Fibroblast of pulmonary artery (primary cell): ENCODE results near the gene EDDM3A.

Experiments
- DNase-seq: peaks from one replicate; pipeline ENCODE4 v3.0.0-alpha.2; 2010; ENCODE audit warnings: low read depth
- H3K4me3 ChIP-seq: replicated peaks from 2 replicates; pipeline ENCODE4 v1.5.1; 2011; ENCODE audit warnings: low read depth, mild to moderate bottlenecking, control low read depth, low read length, moderate library complexity
- CTCF ChIP-seq: IDR thresholded peaks from 2 replicates; pipeline ENCODE4 v1.5.1; 2011; ENCODE audit warnings: mild to moderate bottlenecking, control low read depth, low read length, inconsistent platforms; ENCODE audit errors: missing control alignments

Gene EDDM3A

DNA sequence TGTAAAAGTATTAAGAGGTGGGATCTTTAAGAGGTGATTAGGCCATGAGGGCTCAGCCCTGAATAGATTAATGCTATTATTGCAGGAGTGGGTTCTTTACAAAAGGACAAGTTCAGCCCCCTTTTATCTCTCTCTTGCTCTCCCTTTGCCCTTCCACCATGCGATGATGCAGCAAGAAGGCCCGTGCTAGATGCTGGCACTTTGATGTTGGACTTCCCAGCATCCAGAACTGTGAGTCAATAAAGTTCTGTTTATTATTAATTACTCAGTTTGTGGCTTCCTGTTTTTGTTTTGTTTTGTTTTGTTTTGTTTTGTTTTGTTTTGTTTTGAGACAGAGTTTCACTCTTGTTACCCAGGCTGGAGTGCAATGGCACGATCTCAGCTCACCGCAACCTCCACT is 46.9 kb downstream of the EDDM3A start:
- DNase-seq: no peak
- TF ChIP-seq CTCF: no peak
- no peak overlapping the region for H3K4me3 ChIP-seq

DNA sequence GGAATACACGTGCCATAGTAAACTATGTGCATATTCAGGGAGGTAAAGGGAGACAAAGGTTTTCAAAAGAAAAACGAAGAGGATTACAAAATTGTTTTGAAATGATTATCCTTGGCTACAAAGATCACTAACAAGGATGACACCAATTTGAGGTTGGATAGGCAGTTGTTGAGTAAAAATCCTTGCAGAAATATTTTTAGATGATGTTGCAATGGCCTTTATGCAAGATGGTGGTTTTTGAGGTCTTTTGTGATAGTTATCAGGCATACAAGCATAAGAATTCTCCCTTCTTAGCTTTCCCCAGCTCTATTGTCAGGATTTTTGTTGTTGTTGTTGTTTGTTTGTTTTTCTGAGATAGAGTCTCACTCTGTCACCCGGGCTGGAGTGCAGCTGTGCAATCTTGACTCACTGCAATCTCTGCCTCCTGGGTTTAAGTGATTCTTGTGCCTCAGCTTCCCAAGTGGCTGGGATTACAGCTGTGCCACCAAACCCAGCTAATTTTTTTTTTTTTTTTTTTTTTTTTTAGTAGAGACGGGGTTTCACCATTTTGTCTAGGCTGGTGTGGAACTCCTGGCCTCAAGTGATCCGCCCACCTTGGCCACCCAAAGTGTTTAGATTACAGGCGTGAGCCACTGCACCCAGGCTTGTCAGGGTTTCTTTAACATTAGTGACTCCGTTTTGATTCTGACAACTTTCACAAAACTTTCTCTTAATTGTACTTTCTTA is 49.1 kb downstream of the EDDM3A start:
- TF ChIP-seq CTCF: no peak
- no peak for DNase-seq
- no peak overlapping the region for H3K4me3 ChIP-seq

DNA sequence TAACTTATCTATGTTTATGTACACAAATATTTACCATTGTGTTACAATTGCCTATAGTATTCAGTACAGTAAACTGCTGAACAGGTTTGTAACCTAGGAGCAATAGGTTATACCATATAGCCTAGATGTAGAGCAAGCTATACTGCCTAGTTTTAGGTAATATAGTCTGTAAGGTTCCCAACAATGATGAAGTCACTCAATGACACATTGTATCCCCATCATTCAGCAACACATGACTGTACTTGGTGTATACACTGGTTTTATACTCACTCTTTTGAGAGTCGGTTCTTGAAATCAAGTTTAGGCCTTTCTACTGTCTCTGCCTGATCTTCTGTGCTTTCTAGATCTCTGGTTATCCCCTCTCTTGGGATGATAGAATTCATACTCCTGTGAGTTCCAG is 51.5 kb downstream of the EDDM3A start:
- no peak for DNase-seq
- no peak overlapping the region for H3K4me3 ChIP-seq
- TF ChIP-seq CTCF: no peak
